Stimulated activated CD4-positive, alpha-beta T cell treated with anti-CD3 and anti-CD28 coated beads, Interleukin-1b, Interleukin-23, amount 100 ng/mL, for 48 hours (primary cell): ENCODE data around the gene PARD3.
"Not testable (repeated sequence)": the region's sequence is repeated elsewhere in the genome, so short reads cannot be mapped to it uniquely, and the experiment has no call there.

Source experiments
- DNase-seq: peaks from one replicate; pipeline ENCODE4 v3.0.0-alpha.2; 2020

The PARD3 gene

GRCh38 chr10:34360984-34361383 is 454.1 kb downstream of the PARD3 start:
- DNase-seq = no peak

GRCh38 chr10:34359435-34359813 is 455.7 kb downstream of the PARD3 start:
- no peak for DNase-seq

GRCh38 chr10:34358729-34359434 is 456.2 kb downstream of the PARD3 start:
- no peak for DNase-seq

- DNase-seq = no peak
Observed at GRCh38 chr10:34356463-34356862, 458.6 kb downstream of the PARD3 start.

GRCh38 chr10:34353530-34353929 is 461.6 kb downstream of the PARD3 start:
- DNase-seq = not testable (repeated sequence)

GRCh38 chr10:34352599-34353204 is 462.4 kb downstream of the PARD3 start:
- DNase-seq = not testable (repeated sequence)

- no peak for DNase-seq
Observed at GRCh38 chr10:34351161-34351560, 463.9 kb downstream of the PARD3 start.

- DNase-seq = no peak
Observed at GRCh38 chr10:34348917-34349485, 466.1 kb downstream of the PARD3 start.

GRCh38 chr10:34348021-34348420 is 467.1 kb downstream of the PARD3 start:
- no peak for DNase-seq

GRCh38 chr10:34347131-34347530 is 468.0 kb downstream of the PARD3 start:
- DNase-seq = no peak

- no peak for DNase-seq
Observed at GRCh38 chr10:34346516-34347100, 468.5 kb downstream of the PARD3 start.

GRCh38 chr10:34345383-34345782 is 469.7 kb downstream of the PARD3 start:
- DNase-seq = no peak

- no peak for DNase-seq
Observed at GRCh38 chr10:34343764-34344163, 471.3 kb downstream of the PARD3 start.

- DNase-seq = no peak
Observed at GRCh38 chr10:34341473-34341872, 473.6 kb downstream of the PARD3 start.

GRCh38 chr10:34340934-34341333 is 474.2 kb downstream of the PARD3 start:
- no peak for DNase-seq

GRCh38 chr10:34339816-34340553 is 475.1 kb downstream of the PARD3 start:
- no peak for DNase-seq

- no peak for DNase-seq
Observed at GRCh38 chr10:34337917-34338316, 477.2 kb downstream of the PARD3 start.

- DNase-seq = no peak
Observed at GRCh38 chr10:34335960-34336690, 479.0 kb downstream of the PARD3 start.

GRCh38 chr10:34334908-34335307 is 480.2 kb downstream of the PARD3 start:
- DNase-seq = no peak

GRCh38 chr10:34333513-34333912 is 481.6 kb downstream of the PARD3 start:
- DNase-seq = no peak

- DNase-seq = no peak
Observed at GRCh38 chr10:34327184-34327583, 487.9 kb downstream of the PARD3 start.

- no peak for DNase-seq
Observed at GRCh38 chr10:34323192-34323591, 491.9 kb downstream of the PARD3 start.

GRCh38 chr10:34320265-34320664 is 494.8 kb downstream of the PARD3 start:
- no peak for DNase-seq
